GM18517 (cell line): Measurements from ENCODE around the gene NOS2.

Source experiments
- ATAC-seq: cut with Tn5 transposase; IDR thresholded peaks from one replicate; pipeline ENCODE4 v1.9.1; 2021; ENCODE audit warnings: mild to moderate bottlenecking, moderate library complexity; ENCODE audit not compliant: unreplicated experiment

Gene NOS2

DNA sequence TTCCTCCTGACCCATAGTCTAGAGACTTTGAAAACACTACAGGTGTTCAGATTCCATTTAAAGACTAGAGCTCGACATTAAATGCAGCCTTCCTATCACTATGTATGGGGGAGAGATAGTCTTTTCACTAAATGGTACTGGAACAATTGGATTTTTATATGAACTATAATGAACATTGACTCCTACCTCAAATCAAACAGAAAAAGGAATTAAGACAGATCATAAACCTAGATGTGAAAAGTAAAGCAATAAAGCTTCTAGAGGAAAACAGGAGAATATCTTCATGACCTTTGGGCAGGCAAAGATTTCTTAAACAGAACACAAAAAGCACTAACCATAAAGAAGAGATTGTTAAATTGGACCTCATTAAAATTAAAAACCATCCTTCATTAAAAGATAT, 18.8 kb upstream of the NOS2 start:
- ATAC-seq: no peak

DNA sequence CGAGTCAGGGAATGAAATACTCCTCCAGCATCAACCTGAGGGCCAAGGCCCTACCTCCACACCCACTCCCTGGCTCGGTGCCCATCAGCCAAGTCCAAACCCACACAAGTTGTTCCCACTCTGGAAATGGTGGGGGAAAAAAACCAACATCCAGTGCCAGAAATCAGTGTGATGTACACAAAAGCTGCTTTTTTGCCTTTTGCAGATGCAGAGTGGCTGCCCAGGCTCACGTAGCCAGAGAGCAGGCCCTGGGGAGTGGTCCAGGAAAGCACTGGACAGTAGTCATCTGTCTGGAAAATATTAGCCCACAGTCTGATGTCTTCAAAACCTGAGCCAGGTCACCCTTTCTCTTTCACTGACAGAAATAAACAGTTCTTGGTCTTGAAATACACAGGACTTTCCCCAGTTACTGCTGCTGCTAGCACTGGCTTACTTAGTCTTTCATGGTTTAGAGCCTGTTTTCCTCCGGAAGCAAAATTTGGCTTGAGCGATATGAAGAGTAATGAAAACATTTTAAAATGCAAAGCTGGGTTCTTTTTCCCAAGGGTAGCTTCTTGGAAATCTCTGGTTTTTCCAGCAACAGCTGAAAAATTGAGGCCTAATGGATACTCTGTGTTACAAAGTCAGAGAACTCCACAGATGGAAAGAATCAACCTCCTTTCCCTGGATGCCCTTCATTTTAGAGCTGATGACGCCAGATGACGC, 18.2 kb upstream of the NOS2 start:
- no peak for ATAC-seq

DNA sequence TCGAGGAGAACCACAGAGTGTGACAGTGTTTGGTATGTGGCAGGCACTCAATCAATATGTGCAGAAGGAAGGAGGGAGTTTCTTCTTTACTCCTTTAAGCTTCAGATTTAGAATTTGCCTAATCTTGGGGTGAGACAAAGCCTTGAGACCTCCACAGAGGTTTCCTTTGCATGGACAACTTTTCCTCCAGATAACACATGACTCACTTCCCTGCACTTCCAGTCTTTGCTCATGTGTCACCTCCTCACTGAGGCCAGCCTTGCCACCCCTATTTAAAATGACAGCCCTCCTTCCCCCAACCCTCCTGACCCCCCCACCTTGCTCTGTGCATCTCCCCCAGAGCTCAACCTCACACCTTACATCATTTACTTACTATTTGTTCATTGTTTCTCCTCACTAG, 17.4 kb upstream of the NOS2 start:
- ATAC-seq: no peak

DNA sequence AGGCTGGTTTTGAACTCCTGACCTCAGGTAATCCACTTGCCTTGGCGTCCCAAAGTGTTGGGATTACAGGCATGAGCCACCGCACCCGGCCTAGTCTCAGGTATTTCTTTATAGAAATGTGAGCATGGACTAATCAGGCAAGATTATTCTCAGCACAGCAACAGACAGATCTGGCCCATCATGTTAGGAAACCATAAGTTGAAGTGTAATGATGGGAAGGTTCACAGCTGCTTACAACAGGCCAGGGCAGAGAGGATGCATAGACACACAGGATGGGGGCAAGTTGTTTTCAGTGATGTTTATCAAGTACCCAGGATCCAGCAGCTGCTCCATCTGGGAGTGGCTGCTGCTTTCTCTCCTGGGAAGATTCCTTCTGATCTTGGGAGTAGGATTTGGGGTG, 16.6 kb upstream of the NOS2 start:
- no peak for ATAC-seq

DNA sequence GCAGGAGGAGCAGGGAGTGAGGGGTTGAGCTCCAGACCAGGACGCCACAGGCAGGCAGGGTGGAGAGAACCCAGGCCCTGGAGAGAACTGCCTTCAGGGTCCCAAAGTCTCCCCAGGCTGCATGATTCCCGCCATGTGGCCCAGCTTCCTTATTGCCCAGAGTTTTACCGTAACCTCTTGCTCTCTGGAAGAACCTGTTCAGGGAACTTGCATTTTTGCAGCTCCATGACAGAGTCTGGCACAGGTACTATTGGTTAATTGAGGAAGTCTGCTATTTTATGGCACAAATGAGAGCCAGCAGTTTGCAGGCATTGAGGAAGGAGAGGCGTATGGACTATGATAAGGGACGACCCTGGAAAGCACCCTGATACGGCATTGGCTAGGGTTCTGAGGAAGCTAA, 11.6 kb upstream of the NOS2 start:
- no peak for ATAC-seq

DNA sequence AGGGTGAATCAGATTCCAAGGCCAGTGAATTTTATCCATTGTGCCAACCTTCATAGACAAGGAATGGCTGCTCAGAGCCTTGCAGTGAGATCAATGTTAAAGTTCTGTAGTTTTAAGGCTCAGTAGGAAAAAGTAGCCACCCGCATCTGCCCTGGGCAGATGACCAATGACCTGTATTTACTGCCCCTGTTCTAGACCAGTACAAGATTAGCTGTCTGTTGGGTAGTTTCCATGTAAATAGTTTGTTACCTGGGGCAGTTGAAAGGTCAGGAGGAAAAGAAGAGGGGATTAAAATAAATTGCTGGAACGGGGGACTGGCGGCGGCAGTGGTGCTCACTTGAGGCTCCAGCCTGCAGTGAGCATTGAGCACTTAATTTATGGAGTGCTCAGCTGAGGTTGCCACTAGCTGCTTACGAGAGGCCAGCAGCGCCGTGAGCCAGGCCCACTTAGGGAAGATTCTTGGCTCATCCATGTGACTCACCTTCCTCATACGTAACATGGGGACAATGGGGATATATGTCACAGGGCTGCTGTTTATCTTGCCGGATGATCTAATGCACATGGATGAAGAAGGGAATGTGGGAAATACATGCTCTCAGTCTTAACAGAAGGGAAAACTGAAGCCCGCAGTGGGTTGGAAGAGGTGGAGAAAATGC, 10.7 kb upstream of the NOS2 start:
- ATAC-seq: no peak

DNA sequence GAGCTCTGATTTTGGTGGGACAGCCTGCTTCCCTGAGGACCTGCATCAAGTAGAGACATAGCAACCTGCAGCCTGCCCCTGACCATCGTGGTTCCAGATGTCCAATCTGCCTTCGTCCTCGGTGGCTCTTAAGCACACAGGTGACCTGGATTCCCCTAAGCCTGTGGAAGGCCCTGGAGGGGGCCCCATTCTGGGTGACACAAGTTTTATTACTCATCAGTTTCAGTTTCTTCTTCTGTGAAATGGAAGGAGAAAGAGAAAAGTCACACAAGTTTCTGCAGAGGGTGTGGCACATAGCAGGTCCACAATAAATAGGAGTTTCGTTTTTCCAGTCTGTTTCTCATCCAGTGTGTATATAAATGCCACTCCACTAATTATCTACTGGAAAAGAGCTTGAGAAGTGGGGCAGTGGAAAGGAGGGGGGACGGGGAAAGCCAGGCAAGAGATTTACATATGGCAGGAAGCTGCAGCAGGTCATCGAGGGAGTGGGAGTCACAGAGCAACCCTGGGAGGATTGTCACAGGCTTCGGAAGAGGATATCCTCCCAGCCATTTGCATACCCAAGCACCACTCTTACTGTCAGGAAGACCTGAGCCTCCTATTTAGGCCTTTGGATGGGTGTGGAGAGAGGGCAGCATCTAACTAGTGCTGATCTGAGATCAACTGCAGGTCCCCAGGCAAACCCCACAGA, 10.0 kb upstream of the NOS2 start:
- no peak for ATAC-seq

DNA sequence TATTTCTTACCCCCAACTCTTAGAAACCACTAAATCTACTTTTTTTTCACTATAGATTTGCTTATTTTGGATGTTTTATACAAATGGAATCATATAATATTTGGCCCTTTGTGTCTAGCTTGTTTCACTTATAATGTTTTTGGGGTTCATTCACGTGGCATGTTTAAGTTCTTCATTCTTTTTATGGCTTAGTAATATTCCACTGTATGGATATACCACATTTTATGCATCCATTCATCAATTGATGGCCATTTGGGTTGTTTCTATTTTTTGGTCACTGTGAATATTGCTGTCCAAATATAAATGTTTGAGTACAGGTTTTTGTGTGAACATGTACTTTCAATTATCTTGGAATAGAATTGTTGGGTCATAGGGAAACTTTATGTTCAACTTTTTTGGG, 9.2 kb upstream of the NOS2 start:
- no peak for ATAC-seq

DNA sequence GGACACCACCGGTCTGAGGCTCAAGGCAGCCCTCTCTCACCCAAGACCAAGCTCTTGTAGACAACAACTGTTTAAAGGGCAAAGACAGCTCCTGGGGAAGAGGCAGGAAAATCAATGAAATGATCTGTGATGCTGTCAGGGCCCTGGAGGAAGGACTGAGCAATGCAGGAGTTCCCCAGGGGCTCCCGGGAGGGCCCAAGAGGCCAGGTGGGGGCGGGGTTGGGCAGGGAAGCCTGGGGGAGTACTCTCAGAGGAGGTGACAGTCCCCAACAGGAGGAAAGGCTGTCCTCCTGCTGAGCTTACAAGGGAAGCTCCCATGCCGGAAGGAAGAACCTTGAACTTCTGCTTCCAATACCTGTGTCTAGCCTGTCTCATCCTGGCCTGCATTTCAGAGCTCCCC, 8.3 kb upstream of the NOS2 start:
- ATAC-seq: no peak

DNA sequence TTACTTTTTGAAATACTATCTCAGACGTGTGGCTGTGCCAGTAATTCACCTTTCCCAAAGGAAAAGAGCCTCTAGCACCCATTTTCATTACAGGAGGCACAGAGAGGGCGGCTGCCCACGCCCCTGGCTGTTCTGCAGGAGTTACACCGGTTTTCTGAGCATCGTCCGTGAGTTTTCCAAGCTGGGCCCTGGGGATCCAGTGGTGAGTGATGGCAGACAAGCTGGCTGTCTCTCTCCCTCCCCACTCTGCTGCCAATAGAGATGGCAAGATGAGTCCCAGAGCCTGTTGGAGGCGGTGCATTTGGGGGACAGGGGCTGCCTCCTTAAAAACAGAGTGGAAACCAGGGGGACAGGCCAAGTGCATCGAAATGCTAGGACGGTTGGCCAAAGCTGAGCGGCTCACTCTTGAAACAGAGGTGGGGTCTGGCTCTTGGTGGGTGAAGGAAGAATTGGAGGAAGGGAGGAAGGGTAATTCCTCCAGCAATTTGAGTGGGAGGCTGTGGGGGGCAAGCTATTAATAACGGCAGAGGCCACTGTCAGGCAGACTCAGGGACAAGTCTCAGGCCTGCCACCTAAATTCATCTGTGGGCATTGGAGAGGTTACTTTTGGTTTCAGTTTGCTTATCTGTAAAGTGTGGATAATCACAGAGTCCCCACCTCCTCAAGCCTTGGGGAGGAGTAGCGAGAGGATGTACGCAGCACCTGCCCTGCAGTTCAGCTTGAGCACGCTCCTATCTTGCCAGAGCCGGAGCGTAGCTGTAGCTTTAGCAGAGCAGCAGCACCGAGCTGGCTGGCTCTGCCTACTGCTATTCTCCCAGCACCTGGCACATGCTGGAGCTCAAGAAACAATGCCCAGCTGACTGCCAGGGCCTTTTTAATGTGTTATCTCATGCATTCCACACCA, 7.5 kb upstream of the NOS2 start:
- peak; percentile 70 for ATAC-seq

DNA sequence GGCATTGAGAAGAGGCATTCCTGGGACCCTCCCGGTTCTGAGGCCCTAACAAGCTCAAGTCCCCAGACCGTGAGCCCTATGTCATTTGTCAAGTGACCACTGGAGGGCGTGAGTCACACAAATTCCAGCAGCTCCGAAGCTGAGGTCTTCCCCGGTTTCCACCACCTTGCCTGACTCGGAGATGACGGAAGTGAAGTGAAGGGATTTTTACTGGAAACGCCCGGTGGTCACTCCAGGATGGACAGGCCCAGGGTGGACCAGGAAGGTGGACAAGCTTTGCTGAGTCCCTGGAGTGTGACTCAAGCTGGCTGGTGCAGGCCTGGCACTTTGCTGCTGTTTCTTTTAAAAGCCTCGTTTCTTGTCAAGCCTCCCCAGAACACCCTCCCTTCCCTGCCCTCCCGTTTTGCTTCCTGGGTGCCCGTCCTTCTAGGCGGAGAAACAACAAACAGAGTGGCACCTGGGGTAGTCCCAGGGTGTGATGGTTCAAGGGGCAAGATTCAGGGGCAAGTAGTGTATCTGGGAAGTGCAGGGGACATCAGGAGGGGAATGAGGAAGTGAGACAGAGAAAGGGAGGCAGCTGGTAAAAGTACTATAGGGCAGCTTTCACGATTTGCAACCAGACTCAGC, 5.3 kb upstream of the NOS2 start:
- ATAC-seq: peak; percentile 44

DNA sequence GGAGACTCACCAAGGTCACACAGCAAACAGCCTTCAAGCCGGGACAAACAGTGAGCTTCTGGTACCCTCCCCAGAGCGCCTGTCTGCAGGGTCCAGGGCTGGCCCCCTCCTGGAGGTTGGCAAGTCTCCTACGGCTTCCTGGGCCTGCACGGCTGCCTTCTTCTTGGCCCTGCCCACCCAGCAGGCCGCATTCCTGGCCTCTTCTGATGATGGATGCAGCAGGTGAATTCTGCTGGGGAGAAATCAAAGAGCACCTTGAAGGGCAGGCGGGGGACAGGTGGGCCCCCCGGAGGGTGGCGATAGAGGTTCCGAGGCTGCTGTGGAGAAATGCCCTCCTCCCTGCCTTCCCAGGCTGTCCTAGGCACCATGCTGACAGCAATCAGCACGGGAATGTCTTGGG, 3.8 kb upstream of the NOS2 start:
- no peak for ATAC-seq

DNA sequence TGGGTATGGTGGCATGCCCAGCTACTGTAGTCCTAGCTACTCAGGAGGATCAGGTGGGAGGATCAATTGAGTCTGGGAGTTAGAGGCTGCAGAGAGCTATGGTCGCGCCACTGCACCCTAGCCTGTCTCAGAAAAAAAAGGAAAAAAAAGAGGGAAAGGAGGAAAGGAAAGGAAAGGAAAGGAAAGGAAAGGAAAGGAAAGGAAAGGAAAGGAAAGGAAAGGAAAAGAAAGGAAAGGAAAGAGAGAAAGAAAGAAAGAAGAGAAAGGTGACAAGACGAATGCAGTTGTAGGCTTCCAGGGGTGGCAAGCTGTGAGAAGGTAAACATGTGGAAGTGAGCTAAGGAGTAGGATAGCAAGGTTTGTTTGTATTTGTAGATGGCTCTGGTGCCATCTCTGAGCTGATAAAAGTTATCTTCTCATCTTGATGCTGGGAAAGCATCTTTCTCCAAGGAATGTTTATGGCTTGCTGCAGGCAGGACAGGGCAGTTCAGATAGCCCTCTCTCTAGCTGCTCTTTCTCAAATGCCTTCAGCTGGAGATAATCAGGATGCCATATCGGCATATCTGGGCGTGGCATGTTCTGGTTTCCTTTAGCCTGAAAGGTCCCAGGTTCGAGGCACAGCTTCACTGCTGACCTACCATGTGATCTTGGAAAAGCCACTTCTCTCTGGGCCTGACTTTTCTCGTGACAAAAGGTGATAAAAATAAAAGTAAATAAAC, 2.8 kb upstream of the NOS2 start:
- no peak for ATAC-seq

DNA sequence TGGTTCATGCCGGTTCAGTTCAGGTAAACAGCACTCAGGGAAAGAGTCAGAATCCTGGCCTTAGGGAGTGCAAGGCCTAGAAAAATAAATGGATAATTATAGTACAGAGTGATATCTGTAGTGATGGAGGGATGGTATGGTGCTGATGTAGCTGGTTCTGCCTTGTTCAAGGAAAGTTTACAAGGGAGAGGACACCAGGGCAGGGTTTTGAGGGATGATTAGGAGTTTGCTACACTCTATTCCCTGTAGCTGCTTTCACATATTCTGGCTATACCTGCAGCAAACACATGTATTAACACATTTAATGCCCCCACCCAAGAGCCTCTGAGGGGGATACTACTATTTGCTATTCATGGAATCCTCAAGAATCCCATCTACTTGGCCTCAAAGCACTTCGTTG, 1.7 kb upstream of the NOS2 start:
- no peak for ATAC-seq

DNA sequence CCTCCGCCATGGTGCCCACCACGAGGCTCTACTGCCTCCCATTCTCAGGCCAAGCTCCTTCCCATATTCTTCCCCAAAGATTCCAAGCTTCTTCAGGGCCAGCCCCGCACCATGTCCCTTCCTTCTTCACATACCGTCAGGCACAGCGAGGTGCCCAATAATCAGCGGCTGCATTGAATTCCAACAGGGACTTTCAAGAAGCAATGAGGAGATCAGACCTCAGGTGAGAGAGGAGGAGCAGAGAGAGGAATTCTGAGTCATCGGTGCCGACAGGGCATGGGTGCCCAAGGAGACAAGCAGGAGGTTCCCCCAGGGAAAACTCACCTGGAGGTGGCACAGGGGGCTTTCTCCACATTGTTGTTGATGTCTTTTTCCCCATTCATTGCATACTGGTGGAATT, 2.0 kb downstream of the NOS2 start:
- no peak for ATAC-seq

DNA sequence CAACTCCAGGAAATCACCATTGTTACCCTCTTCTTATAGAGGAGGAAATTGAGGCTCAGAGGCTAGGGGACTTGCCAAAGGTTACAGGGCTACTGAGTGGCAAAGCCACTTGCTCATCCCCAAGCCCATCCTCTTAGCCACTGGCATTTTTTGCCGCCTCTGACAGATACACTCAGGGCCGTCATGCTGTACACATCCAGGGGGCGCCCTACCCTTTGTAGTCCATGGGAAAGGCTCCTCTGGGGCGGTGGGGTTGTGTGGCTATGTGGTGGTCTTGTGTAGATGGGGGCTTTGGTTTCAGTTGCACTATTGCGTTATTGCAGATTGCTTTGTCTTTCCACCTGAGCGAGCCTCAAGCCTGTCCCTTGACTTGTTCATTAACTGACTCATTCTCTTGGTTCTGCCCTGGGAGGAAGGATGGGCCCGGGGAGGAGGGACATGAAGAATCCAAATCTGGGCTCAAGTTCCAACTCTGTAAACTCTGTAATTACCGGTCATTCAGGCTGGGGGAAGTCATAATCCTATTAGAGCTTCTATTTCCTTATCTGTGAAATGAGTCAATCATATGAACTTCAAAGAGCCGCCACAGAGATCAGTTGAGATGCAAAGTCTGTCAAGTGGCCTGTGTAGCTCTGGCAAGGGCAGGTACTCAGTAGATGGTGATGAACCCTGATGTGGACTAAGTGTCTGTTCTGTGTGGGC, 2.8 kb downstream of the NOS2 start:
- no peak for ATAC-seq

DNA sequence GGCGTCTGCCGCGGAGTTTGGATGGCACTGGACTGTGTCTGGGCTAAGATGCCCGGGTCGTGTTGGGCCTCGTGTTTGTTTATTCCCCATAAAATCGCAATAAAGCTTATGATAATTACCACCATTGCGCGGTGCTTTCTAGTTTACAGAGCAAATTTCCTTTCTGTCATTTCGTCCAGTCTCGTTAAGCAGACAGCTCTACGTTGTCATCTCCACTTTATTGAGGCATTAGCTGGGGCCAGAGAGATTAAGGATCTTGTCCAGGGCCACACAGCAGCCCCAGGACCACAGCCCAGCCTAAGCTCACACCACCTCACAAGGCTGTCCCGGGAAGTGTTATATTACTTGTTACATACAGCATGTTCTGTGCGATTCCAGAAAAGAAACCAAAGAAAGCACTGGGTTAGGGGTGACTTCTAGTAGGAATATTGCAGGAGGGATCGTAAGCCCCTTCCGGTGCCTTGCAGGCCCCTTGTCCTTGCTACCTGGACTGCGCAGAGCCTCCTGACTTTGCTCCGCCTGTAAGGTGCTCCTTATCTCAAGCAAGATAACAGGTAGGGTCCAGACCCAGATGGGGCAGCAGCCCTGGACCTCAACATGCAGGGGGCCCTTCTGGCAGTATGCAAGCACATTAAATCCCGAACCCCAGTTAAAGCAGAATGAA, 6.3 kb downstream of the NOS2 start:
- no peak for ATAC-seq

DNA sequence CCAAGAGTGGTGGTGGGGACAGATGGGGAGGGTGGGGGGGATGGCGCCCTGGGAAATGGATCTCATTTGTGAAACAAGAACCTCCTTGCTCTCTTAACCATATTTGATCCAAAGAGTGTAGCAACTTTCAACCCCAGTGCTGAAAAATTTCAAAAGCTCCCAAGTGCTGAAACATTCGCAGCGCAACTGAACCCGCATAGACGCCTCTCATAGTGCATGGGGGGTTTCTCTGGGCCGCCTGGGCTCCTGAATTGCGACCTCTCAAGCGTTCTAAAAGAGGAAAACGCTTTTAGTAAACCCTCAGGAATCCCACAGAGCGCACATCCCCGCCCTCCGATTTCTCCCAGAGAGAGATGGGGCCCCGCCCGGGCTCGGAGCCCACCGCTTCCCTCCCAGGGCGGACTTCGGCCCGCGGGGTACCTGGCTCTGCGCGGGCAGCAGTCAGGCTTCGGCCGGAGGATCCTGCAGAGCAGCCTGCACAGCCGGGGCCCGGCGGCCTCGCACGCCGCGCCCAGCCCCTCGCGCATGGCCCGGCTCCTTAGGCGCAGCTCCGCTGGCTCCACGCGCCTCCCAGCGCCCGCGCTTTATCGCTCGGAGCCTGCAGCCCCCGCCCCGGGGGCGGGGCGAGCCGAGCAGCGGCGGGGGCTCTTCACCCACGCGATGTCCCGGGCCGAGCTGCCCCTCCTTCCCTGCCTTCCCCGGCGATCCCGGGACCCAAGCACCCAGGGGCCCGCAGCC, 7.0 kb downstream of the NOS2 start:
- ATAC-seq: no peak
